ENCODE results near the gene TULP4.
"Not testable (repeated sequence)": the region's sequence is repeated elsewhere in the genome, so short reads cannot be mapped to it uniquely, and the experiment has no call there.

TULP4 gene

GRCh38 chr6:158384671-158385110, 72.4 kb downstream of the TULP4 start:
- no peak for DNase-seq (ENCODE audit: low read depth)
- H3K4me3 ChIP-seq (ENCODE audit: low read depth, low read length): no peak overlapping the region
- no peak for TF ChIP-seq CTCF (IDR thresholded peaks at IDR 0.05; ENCODE audit: insufficient read depth, low read depth, low read length, missing control alignments)

- H3K4me3 ChIP-seq (ENCODE audit: low read depth, low read length): no peak overlapping the region
- DNase-seq (ENCODE audit: low read depth): peak; percentile 38
- TF ChIP-seq CTCF (IDR thresholded peaks at IDR 0.05; ENCODE audit: insufficient read depth, low read depth, low read length, missing control alignments): no peak
Measured at GRCh38 chr6:158387036-158387435, 74.8 kb downstream of the TULP4 start.

- no peak for TF ChIP-seq CTCF (IDR thresholded peaks at IDR 0.05; ENCODE audit: insufficient read depth, low read depth, low read length, missing control alignments)
- DNase-seq (ENCODE audit: low read depth): no peak
- H3K4me3 ChIP-seq (ENCODE audit: low read depth, low read length): no peak overlapping the region
Measured at GRCh38 chr6:158387578-158387977, 75.3 kb downstream of the TULP4 start.

GRCh38 chr6:158388727-158389126, 76.5 kb downstream of the TULP4 start:
- DNase-seq (ENCODE audit: low read depth): peak; percentile 10
- H3K4me3 ChIP-seq (ENCODE audit: low read depth, low read length): no peak overlapping the region
- no peak for TF ChIP-seq CTCF (IDR thresholded peaks at IDR 0.05; ENCODE audit: insufficient read depth, low read depth, low read length, missing control alignments)

- H3K4me3 ChIP-seq (ENCODE audit: low read depth, low read length): no peak overlapping the region
- DNase-seq (ENCODE audit: low read depth): no peak
- TF ChIP-seq CTCF (IDR thresholded peaks at IDR 0.05; ENCODE audit: insufficient read depth, low read depth, low read length, missing control alignments): no peak
Measured at GRCh38 chr6:158389193-158389919, 77.1 kb downstream of the TULP4 start.

- no peak for DNase-seq (ENCODE audit: low read depth)
- no peak overlapping the region for H3K4me3 ChIP-seq (ENCODE audit: low read depth, low read length)
- TF ChIP-seq CTCF (IDR thresholded peaks at IDR 0.05; ENCODE audit: insufficient read depth, low read depth, low read length, missing control alignments): no peak
Measured at GRCh38 chr6:158391276-158391675, 79.0 kb downstream of the TULP4 start.

- H3K4me3 ChIP-seq (ENCODE audit: low read depth, low read length); DNase-seq (ENCODE audit: low read depth): not testable (repeated sequence)
Measured at GRCh38 chr6:158391977-158392376, 79.7 kb downstream of the TULP4 start.

Measured in GM12865 (cell line).